HG03442 (cell line): ENCODE results near the gene ARMC5.
"Not testable (repeated sequence)": the region's sequence is repeated elsewhere in the genome, so short reads cannot be mapped to it uniquely, and the experiment has no call there.

Experiments used
- ATAC-seq: cut with Tn5 transposase; IDR thresholded peaks from one replicate; pipeline ENCODE4 v1.9.1; 2021; ENCODE audit warnings: mild to moderate bottlenecking, moderate library complexity; ENCODE audit not compliant: unreplicated experiment

ARMC5 gene, protein sequence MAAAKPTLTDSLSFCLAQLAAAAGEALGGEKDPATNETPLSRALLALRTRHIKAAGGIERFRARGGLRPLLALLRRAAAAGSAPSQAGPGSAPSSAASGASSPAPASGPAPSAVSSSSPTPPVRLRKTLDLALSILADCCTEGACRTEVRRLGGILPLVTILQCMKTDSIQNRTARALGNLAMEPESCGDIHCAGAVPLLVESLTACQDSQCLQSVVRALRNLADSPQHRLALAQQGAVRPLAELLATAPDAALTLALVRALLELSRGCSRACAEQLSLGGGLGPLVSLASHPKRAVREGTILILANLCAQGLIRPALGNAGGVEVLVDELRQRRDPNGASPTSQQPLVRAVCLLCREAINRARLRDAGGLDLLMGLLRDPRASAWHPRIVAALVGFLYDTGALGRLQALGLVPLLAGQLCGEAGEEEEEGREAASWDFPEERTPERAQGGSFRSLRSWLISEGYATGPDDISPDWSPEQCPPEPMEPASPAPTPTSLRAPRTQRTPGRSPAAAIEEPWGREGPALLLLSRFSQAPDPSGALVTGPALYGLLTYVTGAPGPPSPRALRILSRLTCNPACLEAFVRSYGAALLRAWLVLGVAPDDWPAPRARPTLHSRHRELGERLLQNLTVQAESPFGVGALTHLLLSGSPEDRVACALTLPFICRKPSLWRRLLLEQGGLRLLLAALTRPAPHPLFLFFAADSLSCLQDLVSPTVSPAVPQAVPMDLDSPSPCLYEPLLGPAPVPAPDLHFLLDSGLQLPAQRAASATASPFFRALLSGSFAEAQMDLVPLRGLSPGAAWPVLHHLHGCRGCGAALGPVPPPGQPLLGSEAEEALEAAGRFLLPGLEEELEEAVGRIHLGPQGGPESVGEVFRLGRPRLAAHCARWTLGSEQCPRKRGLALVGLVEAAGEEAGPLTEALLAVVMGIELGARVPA

DNA sequence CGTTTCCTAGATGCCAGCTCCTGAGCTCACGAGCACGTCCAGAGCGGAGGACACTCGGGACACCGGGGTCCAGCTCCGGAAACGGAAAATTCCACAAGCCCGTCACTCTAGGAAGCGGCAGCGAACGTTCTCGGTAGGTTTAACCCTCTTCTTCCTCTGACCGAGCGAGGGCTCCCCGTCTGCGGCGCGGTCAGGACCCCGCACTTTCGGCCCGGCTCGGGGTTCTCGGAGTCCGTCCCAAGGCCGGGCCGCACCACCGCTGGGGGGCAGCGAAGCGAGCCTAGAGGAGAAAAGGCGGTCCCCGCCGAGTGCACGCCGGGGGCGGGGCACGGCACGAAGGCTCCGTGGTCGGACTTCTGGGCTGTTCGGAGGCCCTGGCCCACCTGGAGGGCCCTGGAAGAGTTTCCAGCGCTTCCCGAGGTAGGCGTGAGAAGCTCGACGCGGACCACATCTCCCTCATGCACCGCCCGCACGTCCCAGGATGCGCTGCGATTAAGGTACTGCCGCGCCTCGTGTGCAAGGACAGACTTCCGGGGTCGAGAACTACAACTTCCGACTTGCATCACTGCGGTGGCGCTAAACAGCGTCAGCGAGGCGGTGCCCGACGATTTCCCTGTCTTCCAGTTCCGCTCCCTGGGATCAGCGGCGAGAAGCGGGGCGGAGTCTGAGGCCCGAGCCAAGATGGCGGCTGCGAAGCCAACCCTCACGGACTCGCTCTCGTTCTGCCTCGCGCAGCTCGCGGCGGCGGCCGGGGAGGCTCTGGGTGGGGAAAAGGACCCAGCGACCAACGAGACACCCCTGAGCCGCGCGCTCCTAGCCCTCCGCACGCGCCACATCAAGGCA is at the start of gene ARMC5:
Gene ARMC5, plus strand, starts transcription at position 658 of the 843 bp plus-strand sequence. Its CDS starts 24 bp downstream, at position 682.
- ATAC-seq: peak; percentile 67

DNA sequence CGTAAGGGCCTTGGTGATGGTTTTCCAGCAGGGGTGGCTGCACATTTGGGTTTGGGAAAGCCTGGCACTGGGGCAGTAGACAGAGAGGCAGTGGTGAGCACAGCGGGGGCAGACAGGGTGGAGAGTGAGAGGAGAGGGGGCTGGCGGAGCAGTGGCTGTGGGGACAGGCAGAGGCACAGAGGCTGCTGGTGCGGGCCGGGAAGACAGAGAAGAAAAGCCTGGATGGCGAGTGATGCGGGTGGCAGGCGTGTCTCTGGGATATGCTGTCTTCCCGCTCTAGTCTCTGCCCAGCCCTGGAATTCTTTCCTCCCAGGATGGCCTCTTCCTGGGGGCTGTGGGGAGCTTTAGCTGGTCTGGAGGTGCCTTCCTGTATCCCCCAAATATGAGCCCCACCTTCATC is 49.2 kb upstream of the ARMC5 start:
- no peak for ATAC-seq

DNA sequence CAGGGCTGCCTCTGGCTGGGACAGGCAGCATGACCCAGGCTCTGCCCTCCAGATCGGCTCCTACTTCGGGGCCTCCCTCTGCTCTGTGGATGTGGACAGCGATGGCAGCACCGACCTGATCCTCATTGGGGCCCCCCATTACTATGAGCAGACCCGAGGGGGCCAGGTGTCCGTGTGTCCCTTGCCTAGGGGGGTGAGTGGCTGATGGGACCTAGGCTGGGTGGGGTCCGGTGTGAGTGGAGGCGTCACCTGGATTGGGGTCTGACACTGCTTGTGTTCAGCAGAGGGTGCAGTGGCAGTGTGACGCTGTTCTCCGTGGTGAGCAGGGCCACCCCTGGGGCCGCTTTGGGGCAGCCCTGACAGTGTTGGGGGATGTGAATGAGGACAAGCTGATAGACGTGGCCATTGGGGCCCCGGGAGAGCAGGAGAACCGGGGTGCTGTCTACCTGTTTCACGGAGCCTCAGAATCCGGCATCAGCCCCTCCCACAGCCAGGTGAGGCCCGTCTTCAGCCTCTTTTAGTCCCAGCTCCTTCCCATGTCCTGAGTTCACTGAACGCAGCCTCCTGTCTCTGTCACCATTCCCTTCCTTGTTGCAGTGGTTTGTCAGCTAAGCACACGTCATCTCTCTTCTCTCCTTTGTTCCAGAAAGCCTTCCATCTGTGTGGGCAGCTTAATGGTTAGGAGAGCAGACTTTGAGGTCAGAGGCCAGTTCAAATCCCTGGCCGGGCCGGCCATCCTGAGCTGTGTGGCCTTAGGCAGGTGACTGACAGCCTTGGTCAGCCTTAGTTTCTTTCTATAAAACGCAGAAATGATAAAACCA is 48.1 kb upstream of the ARMC5 start:
- no peak for ATAC-seq

DNA sequence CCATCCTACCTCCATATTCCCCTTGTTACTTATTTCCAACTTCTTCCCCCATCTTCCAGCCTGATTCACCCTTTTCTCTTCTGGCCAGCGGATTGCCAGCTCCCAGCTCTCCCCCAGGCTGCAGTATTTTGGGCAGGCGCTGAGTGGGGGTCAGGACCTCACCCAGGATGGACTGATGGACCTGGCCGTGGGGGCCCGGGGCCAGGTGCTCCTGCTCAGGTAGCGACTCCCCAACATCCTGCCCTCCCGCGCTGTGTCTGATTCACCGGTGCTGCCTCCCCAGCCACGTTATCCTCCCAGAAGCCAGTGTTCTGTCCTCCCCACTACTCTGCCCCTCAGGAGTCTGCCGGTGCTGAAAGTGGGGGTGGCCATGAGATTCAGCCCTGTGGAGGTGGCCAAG is 46.6 kb upstream of the ARMC5 start:
- ATAC-seq: no peak

DNA sequence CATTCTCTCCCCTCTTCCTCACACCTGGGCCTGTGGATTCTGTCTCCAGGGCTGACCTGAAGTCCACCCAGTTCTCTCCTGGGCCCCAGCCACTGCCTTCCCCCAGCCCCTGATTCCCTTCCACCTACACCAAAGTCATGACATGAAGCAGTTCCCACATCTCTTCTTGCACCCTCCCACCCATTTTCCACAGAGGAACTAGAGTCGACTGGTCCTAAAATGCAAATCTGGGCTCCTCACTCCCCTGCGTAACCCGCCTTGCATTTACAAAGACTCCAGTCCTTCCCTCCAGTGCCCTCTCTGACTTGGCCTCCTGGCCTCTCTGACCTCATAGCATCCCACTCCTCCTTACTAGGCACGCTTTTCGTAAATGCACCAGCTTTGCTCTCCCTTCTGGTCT is 45.9 kb upstream of the ARMC5 start:
- ATAC-seq: no peak

DNA sequence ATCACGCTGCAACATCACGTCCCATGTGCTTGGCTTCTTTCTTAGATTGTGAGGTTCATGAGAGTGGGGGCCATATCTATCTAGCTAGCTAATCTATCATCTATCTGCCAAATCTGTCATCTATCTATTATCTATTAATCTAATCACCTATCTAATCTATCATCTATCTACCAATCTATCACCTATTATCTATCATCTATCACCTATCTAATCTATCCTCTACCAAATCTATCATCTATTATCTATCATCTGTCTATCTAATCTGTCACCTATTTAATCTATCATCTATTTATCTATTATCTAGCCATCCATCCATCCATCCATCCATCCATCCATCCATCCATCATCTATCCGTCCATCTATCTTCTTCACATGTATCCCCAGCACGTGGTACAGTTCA is 45.4 kb upstream of the ARMC5 start:
- ATAC-seq: no peak

DNA sequence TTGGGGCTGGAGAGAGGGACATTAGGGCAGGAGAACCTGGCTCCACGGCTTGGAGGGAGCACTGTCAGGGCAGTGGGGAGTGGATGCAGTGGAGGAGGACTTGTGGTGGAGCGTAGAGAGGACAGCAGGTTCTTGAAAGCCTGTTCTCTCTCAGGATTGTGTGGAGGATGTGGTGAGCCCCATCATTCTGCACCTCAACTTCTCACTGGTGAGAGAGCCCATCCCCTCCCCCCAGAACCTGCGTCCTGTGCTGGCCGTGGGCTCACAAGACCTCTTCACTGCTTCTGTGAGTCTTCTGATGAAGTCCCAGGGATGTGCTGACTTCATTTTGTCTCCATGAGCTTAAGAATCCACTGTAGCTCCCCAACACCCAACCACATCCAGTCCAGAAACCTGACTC is 44.6 kb upstream of the ARMC5 start:
- no peak for ATAC-seq

DNA sequence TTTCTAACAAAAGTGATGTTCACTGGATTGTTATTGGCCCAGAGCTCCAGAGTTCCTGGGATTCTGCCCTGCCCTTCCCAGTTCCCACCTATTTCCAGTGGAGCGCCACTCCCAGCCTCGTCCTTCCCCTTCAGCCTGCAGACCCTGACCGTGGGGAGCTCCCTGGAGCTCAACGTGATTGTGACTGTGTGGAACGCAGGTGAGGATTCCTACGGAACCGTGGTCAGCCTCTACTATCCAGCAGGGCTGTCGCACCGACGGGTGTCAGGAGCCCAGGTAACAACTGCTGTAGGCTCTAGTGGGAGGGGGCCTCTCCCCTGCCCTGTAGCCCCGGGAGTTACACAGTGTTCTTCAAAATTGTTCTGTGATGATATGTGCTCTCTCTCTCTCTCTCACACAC is 42.9 kb upstream of the ARMC5 start:
- no peak for ATAC-seq

DNA sequence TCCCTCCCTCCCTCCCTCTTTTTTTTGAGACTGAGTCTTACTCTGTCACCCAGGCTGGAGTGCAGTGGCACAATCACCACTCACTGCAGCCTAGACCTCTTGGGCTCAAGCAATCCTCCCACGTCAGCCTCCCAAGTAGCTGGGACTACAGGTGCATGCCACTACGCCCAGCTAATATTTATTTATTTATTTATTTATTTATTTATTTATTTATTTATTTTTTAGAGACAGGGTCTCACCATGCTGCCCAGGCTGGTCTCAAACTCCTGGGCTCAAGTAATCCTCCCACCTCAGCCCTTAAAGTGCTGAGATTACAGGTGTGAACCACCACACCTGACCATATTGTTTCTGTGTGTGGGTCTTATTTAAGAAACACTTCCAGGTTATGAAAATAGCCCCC is 42.3 kb upstream of the ARMC5 start:
- ATAC-seq: not testable (repeated sequence)

DNA sequence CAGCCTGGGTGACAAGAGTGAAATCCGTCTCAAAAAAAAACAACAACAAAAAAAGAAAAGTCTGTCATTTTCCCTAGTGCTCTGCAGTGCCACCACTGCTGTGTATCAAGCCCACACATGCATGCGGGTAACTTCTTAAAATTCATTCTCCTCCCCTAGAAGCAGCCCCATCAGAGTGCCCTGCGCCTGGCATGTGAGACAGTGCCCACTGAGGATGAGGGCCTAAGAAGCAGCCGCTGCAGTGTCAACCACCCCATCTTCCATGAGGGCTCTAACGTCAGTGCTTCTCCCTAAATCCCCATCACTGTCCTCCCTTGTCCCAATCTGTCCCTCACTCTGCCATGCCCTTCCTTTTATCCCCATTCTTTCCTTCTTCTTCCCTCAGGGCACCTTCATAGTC is 41.4 kb upstream of the ARMC5 start:
- ATAC-seq: no peak

DNA sequence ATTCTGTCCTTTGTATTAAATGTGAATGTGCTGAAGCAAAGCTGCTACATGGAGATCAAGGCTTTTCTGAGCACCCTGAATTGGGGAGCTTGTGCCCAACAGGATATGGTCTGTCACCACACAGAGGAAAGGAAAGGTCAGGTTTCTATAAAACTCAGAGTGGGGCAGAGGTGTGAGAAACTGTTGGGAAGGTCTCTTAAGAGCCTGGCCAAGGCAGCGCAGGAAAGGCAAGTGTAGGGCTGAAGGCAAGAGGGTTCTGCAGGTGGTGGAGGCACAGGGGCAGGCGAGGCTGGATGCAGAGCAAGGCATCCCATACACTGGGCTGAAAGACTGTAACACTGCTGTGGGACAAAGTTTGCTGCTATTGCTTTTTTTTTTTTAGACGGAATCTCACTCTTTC is 39.3 kb upstream of the ARMC5 start:
- no peak for ATAC-seq

DNA sequence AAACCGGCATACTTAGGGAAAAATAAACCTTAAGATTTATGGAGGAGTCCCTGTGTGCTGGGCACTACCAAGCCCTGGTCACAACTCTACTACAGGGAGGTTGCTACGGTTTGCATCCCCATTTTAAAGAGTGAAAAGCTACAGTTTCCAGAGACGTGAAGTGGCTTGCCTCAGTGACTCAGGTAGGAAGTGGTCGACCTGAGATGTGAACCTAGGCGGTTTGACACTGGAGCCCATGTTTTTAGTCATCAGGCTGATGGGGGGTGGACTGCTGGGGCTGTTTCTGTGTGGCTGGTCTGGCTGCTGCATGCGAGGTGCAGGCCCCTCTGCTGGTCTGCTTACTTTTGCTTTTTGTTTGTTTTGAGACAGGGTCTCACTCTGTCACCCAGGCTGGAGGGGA is 37.7 kb upstream of the ARMC5 start:
- ATAC-seq: peak; percentile 77

DNA sequence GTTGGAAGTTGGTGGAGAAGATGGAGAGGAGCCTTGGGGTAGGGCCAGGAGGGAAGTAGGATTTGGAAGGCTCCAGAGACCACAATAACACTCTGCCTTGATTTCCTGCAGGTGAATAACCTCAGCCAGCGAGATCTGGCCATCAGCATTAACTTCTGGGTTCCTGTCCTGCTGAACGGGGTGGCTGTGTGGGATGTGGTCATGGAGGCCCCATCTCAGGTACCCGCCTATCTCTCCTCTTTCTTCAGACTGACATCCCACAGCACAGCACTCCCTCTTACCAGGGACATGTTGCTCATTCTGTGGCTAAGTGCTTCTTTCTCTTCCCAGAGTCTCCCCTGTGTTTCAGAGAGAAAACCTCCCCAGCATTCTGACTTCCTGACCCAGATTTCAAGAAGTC is 36.1 kb upstream of the ARMC5 start:
- no peak for ATAC-seq

DNA sequence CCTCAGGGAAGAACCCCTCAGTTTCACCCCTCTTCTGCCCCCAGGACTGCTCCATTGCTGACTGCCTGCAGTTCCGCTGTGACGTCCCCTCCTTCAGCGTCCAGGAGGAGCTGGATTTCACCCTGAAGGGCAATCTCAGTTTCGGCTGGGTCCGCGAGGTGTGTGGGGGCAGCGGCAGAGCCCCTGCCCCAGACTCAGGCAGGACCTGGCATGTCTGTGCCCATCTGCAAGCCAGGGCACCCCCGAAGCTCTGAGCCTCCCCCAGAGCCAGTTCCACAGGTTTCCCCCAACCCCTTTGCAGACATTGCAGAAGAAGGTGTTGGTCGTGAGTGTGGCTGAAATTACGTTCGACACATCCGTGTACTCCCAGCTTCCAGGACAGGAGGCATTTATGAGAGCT is 35.5 kb upstream of the ARMC5 start:
- ATAC-seq: no peak

DNA sequence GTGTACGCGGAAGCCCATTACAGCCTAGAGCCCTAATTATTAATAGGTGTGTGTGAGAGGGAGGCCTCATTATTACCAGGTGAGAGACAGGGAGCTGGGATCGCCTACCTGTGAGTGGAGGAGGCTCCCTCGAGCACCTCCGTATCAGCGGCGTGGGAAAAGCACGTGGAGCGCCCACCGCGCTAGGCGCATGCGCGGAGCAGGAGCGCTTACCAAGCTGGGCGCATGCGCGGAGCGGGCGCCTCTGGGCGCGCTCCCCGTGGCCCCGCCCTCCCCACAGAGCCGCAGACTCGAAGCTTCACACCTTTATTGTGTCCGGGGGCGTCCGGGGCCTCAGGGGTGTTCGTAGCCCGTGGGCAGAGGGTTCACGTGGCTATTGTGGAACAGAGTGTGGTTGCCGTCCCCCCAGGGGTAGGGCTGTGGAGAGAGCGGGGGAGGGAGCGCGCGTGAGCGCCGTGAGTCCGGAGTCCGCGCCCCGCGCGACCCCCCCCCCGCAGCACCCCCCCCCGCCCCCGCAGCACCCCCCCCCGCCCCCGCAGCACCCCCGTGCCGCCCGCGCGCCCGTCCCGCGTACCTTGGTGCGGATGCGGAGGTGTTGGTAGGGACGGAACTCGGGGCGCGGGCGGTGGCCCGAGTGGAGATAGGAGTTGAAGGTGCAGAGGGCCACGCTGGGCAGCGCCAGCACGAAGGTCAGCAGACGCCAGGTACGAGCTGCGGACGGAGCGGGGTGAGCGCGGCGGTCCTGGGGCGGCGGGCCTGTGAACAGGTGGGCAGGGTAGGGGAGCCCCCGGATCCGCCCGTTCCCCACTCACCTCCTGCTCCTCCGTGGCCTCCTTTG is 31.6 kb upstream of the ARMC5 start:
- ATAC-seq: no peak

DNA sequence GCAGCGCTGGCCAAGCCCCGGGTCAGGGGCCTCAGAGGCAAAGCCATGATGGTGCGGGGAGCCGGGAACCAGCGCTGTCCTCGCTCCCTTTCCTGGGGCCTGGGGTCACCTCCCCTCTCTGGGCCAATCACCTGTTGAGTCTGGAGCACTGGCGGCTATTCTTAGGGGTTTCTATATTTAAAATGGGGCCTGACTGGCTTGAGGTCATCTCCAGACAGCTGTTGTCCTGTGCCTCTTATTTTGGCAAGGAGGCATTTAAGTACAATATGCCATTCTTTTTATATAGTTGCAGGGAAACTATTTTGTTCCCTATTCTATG is 31.1 kb upstream of the ARMC5 start, which contains the start of gene COX6A2:
Gene COX6A2, minus strand, starts transcription at position 82 of the 319 bp plus-strand sequence. Its CDS starts 35 bp downstream, at position 47.
- ATAC-seq: no peak

DNA sequence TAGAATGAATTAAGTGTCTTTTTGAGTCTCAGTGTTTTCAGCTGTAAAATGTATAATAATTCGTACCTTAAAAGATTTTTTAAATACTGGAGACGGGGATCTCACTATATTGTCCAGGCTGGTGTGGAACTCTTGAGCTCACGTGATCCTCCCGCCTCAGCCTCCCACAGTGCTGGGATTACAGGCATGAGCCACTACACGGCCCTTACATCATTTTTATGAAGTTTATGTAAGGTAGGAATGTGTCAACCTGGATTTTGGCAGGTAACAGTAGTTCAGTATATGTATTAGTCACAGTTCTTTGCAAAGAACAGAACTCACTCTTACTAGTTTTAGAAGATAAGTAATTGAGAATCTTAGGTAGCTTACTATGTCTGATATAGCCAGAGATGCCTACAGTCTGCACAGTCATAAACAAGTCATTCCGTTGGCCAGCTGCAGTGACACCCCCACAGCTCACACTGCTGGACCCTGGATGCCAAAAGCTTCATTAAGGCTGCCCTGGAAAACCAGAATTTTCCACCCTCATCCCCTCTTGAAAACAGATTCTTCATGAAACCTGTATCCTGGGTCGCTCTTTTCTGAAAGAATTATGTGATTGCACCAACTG is 30.6 kb upstream of the ARMC5 start:
- no peak for ATAC-seq

DNA sequence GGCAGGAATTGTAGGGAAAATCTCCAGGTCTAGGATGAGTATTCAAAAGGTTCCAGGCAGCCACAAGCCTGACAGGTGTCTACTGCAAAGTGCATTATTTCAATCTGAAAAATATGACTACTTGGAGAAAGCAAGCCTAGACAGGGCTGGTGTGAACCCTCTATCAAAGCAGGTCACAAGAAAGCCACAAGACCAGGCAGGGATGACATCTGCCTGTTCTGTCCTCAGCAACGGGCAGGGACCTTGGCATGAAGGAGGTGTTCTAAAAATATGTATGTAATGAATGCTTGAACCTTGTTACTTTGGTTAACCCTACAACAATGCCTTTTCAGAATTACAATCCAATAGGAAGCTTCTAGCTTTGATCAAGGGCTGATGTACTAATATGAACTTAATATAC is 30.0 kb upstream of the ARMC5 start:
- ATAC-seq: no peak

DNA sequence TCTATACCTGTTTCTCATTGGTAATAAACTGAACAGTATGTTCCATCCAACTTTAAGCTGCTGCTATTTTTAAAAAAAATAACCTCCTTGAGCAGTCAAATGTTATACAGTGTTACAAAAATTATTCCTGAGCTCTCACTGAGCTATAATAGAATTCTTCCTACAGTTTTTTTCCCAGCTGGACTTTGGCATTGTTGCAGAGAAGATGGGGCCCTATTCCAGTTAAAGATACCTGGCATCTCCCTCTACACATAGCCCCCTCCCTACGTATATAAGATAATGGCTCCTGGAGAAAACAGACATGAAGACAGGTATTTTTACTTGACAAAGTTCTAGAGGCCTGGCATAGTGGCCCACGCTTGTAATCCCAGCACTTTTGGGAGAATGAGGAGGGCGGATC is 29.5 kb upstream of the ARMC5 start:
- no peak for ATAC-seq
